GM18868 (cell line): ENCODE data around the gene RPS29.
"Not testable (repeated sequence)": the region's sequence is repeated elsewhere in the genome, so short reads cannot be mapped to it uniquely, and the experiment has no call there.

Experiments
- ATAC-seq: cut with Tn5 transposase; IDR thresholded peaks from one replicate; pipeline ENCODE4 v1.9.1; 2021; ENCODE audit warnings: mild to moderate bottlenecking, moderate library complexity; ENCODE audit not compliant: unreplicated experiment

Gene RPS29

GRCh38 chr14:49598485-49599300 lies 12.5 kb upstream of the RPS29 start, which contains the start of gene LRR1:
LRR1 (plus strand) TSS chr14:49598940; CDS start chr14:49599021, 81 bp downstream.
- ATAC-seq, result peak; percentile 46

GRCh38 chr14:49598189-49598484 lies 12.0 kb upstream of the RPS29 start:
- no peak for ATAC-seq

- ATAC-seq, result peak; percentile 31
Measured at GRCh38 chr14:49594347-49595091, 8.3 kb upstream of the RPS29 start.

DNA sequence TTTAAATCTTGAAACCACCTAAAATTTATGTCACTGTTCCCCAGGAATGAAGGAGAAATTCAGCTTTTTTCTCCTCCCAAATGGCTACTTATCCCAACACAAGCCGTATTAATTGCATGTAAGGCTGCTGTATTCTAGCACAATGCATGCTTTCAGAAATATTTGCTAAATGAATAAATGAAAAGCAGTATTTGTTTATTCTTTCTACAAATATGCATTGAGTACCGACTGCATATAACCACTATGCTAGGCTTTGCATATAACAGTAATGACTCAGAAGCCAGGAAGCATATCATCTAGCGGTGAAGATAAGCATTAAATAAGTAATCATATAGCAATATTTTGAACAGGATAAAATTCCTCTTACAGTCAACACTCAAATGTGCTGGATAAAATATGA lies 6.8 kb upstream of the RPS29 start:
- ATAC-seq, result peak; percentile 30

DNA sequence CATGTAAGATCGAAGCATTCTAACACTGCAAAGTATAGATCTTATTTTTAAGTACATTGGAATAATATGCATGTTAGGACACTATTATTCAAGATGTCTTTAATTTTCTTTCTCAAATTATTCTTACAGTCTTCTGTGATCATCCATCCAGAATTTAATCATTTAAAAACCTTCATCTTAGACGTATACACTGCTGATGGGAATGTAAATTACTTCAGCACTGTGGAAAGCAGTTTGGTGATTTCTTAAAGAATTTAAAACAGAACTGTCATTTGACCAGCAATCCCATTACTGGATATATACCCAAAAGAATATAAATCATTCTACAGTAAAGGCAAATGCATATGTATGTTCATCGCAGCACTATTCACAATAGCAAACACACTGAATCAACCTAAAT lies 3.2 kb upstream of the RPS29 start:
- ATAC-seq, result no peak

- ATAC-seq, result peak; percentile 23
Measured at GRCh38 chr14:49586673-49587460, 687 bp upstream of the RPS29 start.

GRCh38 chr14:49584981-49585640 lies 1.1 kb downstream of the RPS29 start:
- ATAC-seq, result not testable (repeated sequence)

DNA sequence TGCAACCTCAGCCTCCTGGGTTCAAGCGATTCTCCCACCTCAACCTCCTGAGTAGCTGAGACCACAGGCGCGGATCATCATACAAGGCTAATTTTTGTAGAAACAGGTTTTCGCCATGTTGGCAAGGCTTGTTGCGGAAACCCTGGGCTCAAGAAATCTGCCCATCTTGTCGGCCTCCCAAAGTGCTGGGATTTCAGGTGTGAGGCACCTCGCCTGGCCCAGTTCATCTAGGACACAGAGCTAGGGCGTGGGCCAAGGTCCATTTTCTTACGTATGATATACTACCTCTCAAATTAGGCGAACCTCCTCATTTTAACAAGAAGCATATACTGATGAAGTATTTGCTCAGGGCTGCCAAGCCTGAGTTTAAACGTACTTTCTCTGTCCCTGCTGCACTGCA lies 2.1 kb downstream of the RPS29 start:
- no peak for ATAC-seq

DNA sequence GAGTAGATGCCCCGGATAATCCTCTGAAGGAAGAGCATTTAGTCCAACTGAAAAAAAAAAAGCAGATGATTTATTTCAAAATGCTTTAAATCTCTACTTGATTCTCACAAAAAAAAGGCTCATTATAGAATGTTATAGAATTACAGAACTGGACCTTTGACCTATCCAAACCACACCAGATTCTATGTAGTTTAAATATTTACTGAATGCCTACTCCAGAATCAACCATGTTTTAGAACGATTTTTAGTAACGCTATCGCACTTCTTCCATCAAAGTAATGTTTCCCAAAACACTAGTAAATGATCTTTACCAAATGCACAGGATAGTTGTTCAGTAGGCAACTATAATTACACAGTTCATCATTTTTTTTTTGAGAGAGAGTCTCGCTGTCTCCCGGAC lies 2.6 kb downstream of the RPS29 start:
- no peak for ATAC-seq

- ATAC-seq, result no peak
Measured at GRCh38 chr14:49582113-49582977, 3.8 kb downstream of the RPS29 start.

- ATAC-seq, result no peak
Measured at GRCh38 chr14:49581209-49582112, 4.7 kb downstream of the RPS29 start.

DNA sequence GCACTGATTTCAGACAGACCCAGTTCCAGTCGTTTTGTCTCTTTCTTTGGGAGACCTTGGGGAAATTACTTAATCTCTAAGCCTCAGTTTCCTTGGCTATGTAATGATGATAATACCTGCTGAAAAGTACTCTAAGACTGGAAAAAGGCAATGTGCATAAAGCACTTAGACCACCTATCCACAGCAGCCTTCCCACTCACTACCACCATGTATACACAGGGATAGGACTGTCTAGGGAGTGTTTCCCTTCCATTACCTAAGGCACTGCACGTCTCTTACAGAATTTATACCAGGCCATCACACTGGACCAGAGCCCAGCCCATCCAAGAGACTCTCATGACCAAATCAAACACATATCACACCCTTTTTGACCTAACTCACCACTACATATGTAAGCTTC lies 6.3 kb downstream of the RPS29 start:
- no peak for ATAC-seq

- ATAC-seq, result no peak
Measured at GRCh38 chr14:49578141-49578540, 8.0 kb downstream of the RPS29 start.

- ATAC-seq, result no peak
Measured at GRCh38 chr14:49574038-49574437, 12.1 kb downstream of the RPS29 start.

GRCh38 chr14:49569281-49569680 lies 16.9 kb downstream of the RPS29 start:
- no peak for ATAC-seq

DNA sequence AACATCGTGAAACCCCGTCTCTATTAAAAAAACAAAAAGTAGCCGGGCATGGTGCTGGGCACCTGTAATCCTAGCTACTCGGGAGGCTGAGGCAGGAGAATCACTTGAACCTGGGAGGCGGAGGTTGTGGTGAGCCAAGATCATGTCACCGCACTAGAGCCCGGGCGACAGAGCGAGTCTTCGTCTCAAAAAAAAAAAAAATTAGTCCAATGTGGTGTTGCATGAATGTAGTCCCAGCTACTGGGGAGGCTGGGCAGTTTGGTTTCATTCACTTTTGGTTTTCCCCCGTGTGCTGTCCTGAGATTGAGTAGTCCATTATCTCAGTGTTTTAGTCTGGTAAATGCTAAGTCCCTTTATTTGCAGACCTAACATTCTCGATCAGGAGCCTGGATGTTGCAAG lies 19.5 kb downstream of the RPS29 start:
- no peak for ATAC-seq

DNA sequence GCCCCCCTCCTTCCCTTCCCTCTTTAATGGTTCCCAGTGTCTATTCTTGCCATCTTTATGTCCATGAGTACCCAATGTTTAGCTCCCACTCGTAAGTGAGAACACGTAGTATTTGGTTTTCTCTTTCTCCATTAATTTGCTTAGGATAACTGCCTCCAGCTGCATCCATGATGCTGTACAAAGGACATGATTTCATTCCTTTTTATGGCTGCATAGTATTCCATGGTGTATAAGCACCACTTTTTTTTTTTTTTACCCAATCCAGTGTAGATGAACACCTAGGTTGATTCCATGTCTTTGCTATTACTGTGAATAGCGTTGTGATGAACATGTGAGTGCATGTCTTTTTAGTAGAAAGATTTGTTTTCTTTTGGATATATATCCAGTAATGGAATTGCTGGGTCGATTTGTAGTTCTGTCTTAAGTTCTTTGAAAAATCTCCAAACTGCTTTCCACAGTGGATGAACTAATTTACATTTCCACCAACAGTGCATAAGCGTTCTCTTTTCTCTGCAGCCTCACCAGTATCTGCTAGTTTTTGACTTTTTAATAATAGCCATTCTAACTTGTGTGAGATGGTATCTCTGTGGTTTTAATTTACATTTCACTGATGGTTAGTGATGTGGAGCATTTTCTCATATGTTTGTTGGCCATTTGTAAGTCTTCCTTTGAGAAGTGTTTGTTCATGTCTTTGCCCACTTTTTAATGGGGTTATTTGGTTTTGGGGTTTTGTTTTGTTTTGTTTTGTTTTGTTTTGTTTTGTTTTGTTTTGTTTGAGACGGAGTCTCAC lies 26.0 kb downstream of the RPS29 start:
- ATAC-seq, result no peak

DNA sequence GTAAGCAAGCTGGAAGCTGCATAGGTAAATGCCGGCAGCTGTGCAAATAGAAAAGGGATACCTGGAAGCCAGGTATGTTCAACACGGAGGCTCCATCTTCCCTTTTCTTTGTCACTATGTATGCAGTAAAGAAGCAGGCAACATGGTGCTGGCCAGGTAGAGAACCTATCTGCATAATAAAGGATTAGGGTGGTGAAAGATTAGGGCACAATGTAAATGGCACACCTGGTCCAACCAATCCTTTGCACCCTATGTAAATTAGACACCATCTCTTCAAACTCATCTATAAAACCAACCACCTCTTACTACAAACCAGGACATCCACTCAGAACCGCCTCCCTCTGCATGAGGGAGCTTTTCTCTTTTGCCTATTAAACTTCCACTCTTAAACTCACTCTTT lies 32.3 kb downstream of the RPS29 start:
- no peak for ATAC-seq
